Stimulated activated memory B cell treated with anti-CD40 and anti-IgM and Interleukin-4, amounts not matched to agents 10 μg/mL and 1 μg/mL and 100 μg/mL, for 72 hours (primary cell): ENCODE measurements around the gene MAML2.
"Not testable (repeated sequence)": the region's sequence is repeated elsewhere in the genome, so short reads cannot be mapped to it uniquely, and the experiment has no call there.

Source experiments
- ATAC-seq: fragments of 150-1000 bp; cut with Tn5 transposase; 2 replicates; pipeline ENCODE4 v1.10.0; 2021
- H3K27ac Mint-ChIP-seq: one replicate; pipeline ENCODE4 v1.8.0; 2022; ENCODE audit warnings: mild to moderate bottlenecking, mixed read lengths
- H3K27me3 Mint-ChIP-seq: one replicate; pipeline ENCODE4 v1.8.0; 2022; ENCODE audit warnings: mixed read lengths
- H3K36me3 Mint-ChIP-seq: one replicate; pipeline ENCODE4 v1.8.0; 2022; ENCODE audit warnings: mixed read lengths
- H3K4me1 Mint-ChIP-seq: one replicate; pipeline ENCODE4 v1.8.0; 2022; ENCODE audit warnings: mixed read lengths
- H3K4me3 Mint-ChIP-seq: one replicate; pipeline ENCODE4 v1.8.0; 2022; ENCODE audit warnings: mild to moderate bottlenecking, moderate library complexity, mixed read lengths
- H3K9me3 Mint-ChIP-seq: one replicate; pipeline ENCODE4 v1.8.0; 2022; ENCODE audit warnings: mixed read lengths

Gene MAML2

DNA sequence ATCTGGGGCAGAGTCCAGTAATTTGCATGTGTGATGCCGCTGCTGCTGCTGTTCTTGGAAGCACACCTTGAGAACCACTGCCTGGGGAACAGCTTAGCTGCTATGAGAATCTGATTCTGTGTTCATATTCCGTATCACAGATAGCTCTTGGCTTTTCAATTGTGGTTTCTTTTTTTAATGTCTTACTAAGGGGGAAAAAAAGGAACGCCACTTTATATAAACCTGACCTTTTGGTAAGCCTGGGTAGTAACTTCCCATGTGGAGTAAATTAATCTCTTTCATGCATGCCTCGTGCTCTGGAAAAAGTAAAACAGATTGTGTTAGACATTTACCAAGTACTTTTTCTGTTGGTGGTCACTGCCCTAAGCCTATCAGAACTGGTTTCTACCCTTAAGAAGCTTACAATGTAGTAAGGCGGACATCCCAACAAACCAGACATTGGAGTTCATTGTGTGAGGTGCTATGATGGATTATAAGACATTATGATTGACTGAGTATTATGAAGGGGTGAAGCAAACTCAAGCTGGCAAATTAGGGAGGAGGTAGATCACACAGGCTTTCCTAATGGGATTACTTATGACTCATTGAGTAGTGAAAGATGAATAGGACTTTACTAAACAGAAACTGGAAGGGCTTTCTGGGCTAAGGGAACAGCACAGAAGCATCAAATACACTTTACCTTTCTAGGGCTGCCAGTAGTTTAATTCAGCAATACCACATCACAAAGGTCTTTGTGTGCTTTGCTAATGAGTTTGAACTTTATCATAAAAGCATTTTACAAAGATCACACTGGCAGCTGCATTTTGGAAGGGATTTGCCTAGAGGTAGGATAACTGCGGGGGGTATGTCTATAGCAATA lies 64.7 kb downstream of the MAML2 start:
- H3K4me1 Mint-ChIP-seq, result peaks cover 49% of the 10 kb centered on the region
- no peaks in the 10 kb centered on the region for H3K9me3 Mint-ChIP-seq
- H3K4me3 Mint-ChIP-seq, result no peak overlapping the region
- H3K27ac Mint-ChIP-seq, result peak overlapping the region; percentile 25
- no peak for ATAC-seq
- H3K36me3 Mint-ChIP-seq, result peaks cover 6% of the 10 kb centered on the region
- no peaks in the 10 kb centered on the region for H3K27me3 Mint-ChIP-seq

DNA sequence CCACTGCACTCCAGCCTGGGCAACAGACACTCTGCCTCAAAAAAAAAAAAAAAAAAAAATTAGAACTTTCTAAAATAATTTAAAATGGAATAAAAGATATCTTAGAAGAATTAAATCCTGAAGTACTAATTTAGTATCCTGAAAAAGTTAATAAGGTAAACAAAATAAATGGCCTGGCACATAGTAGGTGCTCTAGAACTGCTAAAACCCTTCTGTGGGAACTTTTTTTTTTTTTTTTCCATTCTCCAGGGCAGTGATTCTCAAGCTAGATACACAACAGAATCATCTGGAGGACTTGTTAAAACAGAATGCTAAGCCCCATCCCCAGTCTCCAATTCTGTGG lies 65.3 kb downstream of the MAML2 start:
- Mint-ChIP-seq H3K9me3 (no peaks in the 10 kb centered on the region), H3K4me1 (peaks cover 49% of the 10 kb centered on the region), H3K27ac (no peak overlapping the region), H3K27me3 (no peaks in the 10 kb centered on the region), H3K36me3 (peaks cover 6% of the 10 kb centered on the region), H3K4me3 (no peak overlapping the region)
- ATAC-seq, result no peak

DNA sequence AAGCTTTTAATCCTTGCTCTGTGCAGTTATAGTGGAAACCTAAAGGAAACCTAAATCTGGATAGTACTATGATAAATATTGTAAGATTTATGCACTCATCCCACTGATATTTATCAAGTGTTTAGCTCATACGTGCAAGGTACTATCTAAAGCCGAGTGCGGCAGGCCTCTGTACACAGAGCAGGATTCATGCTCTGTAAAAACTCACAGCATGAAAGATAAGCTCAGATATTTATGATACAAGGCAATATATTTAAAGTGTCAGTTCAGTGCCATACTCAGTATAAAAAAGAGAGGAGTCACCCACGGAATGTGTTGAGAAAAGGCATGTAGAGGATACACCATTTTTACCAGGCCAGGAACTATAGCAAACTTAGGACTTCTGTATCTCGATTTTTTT lies 66.2 kb downstream of the MAML2 start:
- H3K36me3 Mint-ChIP-seq, result peaks cover 11% of the 10 kb centered on the region
- H3K27me3 Mint-ChIP-seq, result no peaks in the 10 kb centered on the region
- H3K4me3 Mint-ChIP-seq, result no peak overlapping the region
- H3K9me3 Mint-ChIP-seq, result peaks cover 3% of the 10 kb centered on the region
- no peak for ATAC-seq
- H3K27ac Mint-ChIP-seq, result no peak overlapping the region
- peaks cover 53% of the 10 kb centered on the region for H3K4me1 Mint-ChIP-seq

DNA sequence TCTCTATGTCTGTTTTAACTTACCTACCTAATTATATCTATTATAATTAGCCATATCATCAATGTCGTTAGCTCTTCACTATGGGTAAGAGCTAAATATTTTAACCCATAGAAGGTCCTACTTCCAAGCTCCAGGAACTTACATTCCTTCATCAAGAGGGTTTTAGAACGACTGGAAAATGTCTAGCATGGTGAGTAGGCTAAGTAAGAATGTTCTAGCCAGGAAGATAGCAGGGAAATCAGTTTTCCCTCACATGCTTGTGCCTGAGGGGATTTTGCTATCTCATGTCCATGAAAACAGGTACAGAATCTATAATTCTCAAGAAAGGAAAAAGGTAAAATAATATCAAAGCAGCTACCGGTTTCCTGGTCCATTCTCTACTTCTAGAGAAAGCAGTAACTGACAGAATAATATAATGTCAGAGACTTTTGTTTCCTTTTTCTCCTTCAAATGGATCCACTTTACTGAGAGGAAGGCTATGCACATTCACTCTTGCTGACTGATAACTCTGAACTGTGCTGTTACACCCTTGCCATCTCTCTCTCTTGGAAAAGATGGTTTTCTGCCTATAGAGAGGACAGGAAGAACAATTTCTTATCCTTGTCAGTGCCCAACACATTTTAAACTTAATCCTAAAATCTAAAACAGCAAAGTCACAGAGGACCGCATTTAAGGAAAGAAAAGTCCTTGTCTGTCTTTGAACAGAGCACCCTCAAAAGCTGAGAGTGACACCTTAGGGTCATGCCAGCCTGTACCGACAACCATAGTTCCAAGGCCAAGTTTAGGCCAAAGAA lies 67.0 kb downstream of the MAML2 start:
- H3K36me3 Mint-ChIP-seq, result peaks cover 19% of the 10 kb centered on the region
- H3K27ac Mint-ChIP-seq, result no peak overlapping the region
- peaks cover 7% of the 10 kb centered on the region for H3K9me3 Mint-ChIP-seq
- peaks cover 50% of the 10 kb centered on the region for H3K4me1 Mint-ChIP-seq
- H3K4me3 Mint-ChIP-seq, result no peak overlapping the region
- no peak for ATAC-seq
- no peaks in the 10 kb centered on the region for H3K27me3 Mint-ChIP-seq

DNA sequence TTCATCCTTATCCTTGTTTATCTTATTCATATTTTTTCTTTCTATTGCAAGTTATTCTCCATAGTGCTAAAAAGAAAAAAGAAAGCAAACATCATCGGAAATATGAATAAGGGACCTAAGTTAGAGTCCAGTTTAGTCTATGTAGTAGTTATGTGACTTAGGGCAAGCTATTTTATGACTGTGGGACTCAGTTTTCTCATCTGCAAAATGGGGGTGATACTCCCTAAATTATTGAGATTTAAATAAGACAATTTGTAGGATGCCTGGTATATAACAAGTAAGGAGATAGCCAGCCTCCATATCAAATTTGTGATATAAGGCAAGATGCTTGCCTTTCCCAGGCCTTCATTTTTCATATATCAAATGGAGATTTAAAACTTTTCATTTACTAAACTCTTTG lies 69.5 kb downstream of the MAML2 start:
- peaks cover 7% of the 10 kb centered on the region for H3K9me3 Mint-ChIP-seq
- ATAC-seq, result no peak
- peaks cover 31% of the 10 kb centered on the region for H3K36me3 Mint-ChIP-seq
- no peak overlapping the region for H3K4me3 Mint-ChIP-seq
- no peaks in the 10 kb centered on the region for H3K27me3 Mint-ChIP-seq
- no peak overlapping the region for H3K27ac Mint-ChIP-seq
- H3K4me1 Mint-ChIP-seq, result peaks cover 30% of the 10 kb centered on the region

DNA sequence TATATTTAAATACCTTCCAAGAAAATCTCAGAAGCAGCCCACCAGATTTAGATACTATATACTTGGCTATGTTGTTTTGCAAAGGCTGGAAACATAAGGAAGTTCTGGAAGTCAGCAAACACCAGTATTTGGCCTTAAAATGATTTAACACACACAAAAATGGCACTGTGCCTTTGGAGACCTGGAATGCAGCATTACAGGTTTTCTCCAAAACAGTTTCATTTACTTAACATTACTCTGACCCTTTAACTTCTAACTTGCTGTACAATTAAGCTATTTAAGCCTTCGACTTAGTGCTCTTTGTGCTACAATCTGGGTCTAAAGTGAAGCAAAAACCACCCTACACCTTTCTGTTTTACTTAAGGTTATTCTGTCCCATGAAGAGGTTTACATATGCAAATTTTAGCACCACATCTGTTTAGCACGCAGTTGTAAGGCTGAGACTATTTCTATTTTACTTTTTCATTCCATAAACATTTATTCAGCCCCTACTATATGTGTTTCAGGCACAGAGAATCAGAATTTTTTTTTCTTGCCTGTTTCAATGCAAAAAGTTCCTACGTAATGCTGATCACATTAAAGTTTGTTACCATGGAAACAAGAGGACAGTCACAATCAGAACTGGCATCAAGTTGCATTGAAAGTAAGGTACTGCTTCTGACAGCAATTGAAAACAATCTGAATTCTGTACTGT lies 70.3 kb downstream of the MAML2 start:
- peaks cover 26% of the 10 kb centered on the region for H3K4me1 Mint-ChIP-seq
- no peaks in the 10 kb centered on the region for H3K27me3 Mint-ChIP-seq
- H3K36me3 Mint-ChIP-seq, result peaks cover 28% of the 10 kb centered on the region
- H3K27ac Mint-ChIP-seq, result peak overlapping the region; percentile 32
- H3K9me3 Mint-ChIP-seq, result peaks cover 7% of the 10 kb centered on the region
- no peak overlapping the region for H3K4me3 Mint-ChIP-seq
- no peak for ATAC-seq

DNA sequence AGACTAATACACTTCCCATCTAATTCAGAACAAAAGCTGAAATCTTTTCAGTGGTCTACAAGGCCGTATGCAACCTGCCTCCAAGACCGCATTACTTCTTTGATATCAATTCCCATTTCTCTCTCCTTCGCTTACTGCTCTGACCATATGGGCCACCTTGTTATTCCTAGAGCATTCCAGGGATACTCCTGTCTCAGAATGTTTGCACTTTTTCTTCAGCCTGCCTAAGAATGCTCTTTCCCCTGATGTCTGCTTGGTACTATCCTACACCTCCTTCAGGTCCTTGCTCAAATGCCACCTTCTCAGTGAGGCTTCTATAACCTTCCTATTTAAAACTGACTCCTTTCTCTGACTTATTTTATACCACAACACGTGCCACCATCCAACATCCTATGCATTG lies 71.2 kb downstream of the MAML2 start:
- Mint-ChIP-seq H3K27me3 (no peaks in the 10 kb centered on the region), H3K4me3 (no peak overlapping the region), H3K36me3 (peaks cover 28% of the 10 kb centered on the region), H3K9me3 (peaks cover 7% of the 10 kb centered on the region), H3K4me1 (peaks cover 34% of the 10 kb centered on the region), H3K27ac (peak overlapping the region; percentile 32)
- no peak for ATAC-seq

DNA sequence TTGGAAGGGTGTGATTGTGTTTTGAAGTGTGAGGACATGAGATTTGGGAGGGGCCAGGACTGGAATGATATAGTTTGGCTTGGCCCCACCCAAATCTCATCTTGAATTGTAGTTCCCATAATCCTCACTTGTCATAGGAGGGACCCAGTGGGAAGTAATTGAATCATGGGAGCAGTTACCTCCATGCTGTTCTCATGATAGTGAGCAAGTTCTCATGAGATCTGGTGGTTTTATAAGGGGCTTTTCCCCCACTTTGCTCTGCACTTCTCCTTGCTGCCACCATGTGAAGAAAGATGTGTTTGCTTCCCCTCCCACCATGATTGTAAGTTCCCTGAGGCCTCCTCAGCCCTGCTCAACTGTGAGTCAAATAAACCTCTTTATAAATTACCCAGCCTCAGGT lies 71.6 kb downstream of the MAML2 start:
- H3K27me3 Mint-ChIP-seq, H3K4me3 Mint-ChIP-seq, H3K9me3 Mint-ChIP-seq, ATAC-seq: not testable (repeated sequence)
- Mint-ChIP-seq H3K27ac (peak overlapping the region; percentile 32), H3K4me1 (peaks cover 39% of the 10 kb centered on the region), H3K36me3 (peaks cover 28% of the 10 kb centered on the region)

DNA sequence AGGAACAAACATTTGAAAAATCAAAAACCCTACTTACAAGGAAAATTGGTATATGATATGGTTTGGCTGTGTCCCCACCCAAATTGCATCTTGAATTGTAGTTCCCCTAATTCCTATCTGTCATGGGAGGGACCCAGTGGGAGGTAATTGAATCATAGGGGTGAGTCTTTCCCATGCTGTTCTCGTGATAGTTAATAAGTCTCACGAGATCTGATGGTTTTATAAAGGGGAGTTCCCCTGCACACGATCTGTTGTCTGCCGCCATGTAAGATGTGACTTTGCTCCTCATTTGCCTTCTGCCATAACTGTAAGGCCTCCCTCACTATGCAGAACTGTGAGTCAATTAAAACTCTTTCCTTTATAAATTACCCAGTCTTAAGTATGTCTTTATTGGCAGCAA lies 74.5 kb downstream of the MAML2 start:
- H3K4me3 Mint-ChIP-seq, ATAC-seq, H3K9me3 Mint-ChIP-seq, H3K27me3 Mint-ChIP-seq: not testable (repeated sequence)
- Mint-ChIP-seq H3K27ac (peak overlapping the region; percentile 80), H3K36me3 (peaks cover 44% of the 10 kb centered on the region), H3K4me1 (peaks cover 56% of the 10 kb centered on the region)

DNA sequence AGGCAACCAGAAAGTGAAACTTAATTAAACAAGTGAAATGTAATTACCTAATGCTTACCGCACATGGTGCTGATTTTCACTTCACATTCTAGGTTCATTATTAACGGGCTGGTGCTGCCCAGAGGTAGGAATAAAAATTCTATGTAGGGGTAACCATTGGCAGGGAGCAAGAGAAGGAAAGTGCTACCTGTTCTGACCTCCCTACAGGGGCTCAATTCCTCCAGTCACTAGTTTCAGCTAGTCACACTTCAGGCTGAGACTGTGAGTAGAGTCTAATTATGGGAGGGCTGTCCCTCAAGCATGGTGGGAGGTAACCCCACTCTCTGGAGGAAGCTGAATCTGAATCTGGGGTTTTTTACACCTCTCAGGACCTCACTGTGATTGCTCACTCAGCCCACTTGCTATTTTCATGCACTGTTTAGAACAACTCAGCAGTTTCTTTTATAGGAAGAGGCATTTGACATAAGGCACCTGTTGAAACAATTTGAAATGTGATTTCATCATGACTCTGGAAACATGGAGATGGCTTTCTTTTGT lies 75.4 kb downstream of the MAML2 start:
- Mint-ChIP-seq H3K27me3 (no peaks in the 10 kb centered on the region), H3K36me3 (peaks cover 44% of the 10 kb centered on the region), H3K9me3 (peaks cover 7% of the 10 kb centered on the region), H3K27ac (peak overlapping the region; percentile 80), H3K4me3 (peak overlapping the region; percentile 67), H3K4me1 (peaks cover 47% of the 10 kb centered on the region)
- peak; percentile 100 for ATAC-seq

DNA sequence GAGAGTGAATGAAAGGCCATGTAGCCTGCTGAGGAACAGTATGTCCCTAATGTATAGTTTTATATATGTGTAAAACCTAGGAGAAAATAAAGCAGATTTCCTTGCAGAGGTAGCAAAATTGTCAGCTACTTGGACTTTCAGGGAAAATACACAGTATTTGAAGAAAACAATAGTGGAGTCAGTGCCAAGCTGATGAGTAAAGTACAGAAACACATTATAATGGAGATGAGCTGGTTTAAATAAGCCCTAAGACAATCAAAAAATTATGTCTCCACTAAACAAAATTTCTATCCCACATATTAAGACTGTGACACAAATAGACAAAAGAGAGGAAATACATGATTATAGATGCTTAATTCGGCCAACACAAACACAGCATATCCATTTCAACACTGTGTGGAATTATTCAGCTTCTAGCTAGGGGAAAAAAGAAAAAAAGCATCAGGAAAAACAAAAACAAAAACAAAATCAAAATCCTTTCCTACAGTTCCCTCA lies 75.9 kb downstream of the MAML2 start:
- ATAC-seq, result no peak
- H3K27ac Mint-ChIP-seq, result peak overlapping the region; percentile 80
- H3K36me3 Mint-ChIP-seq, result peaks cover 42% of the 10 kb centered on the region
- H3K4me1 Mint-ChIP-seq, result peaks cover 42% of the 10 kb centered on the region
- H3K9me3 Mint-ChIP-seq, result peaks cover 7% of the 10 kb centered on the region
- peak overlapping the region; percentile 67 for H3K4me3 Mint-ChIP-seq
- H3K27me3 Mint-ChIP-seq, result no peaks in the 10 kb centered on the region

DNA sequence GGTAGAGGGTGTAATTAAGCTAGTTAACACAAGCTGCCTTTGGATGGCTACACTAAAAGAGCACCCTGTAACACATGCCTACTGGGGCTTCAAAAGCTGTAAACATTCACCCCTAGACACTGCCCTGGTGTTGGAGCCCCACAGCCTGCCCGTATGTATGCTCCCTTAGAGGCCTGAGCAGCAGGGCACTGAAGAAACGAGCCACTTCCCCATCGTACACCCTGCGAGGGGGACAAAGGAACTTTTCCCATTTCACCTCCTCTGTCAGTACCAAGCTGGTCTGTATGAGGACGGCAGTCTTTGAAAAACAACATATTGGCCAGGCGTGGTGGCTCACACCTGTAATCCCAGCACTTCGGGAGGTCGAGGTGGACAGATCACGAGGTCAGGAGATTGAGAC lies 77.0 kb downstream of the MAML2 start:
- no peak for ATAC-seq
- Mint-ChIP-seq H3K4me3 (no peak overlapping the region), H3K36me3 (peaks cover 31% of the 10 kb centered on the region)

DNA sequence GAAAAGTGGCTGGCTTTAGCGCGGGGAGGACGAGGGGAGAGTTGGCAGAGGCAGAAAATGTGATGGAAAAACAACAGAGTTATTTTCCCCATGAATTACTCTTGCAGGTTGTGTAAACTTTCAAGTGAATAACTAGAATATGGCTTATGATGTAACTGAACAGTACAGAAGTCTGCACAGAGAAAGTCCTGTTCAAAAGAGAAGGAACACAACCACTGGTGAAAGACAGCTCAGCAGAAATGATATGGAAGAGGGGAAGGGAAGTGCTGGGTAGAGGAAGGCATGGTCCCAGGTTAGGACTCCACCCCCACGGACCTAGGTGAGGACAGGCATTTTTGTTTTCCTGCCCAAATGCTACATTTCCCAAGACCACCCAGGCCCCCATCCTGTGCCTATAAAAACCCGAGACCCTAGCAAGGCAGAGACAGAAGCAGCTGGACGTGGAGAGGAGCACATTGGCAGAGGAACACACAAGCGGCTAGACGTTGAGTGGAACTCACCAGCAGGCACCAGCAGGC lies 77.7 kb downstream of the MAML2 start:
- peaks cover 37% of the 10 kb centered on the region for H3K4me1 Mint-ChIP-seq
- no peak for ATAC-seq
- H3K36me3 Mint-ChIP-seq, result peaks cover 25% of the 10 kb centered on the region
- H3K27me3 Mint-ChIP-seq, result no peaks in the 10 kb centered on the region
- no peak overlapping the region for H3K4me3 Mint-ChIP-seq
- no peaks in the 10 kb centered on the region for H3K9me3 Mint-ChIP-seq
- peak overlapping the region; percentile 80 for H3K27ac Mint-ChIP-seq

More for the DNA sequence above, 77.0 kb downstream of the MAML2 start:
- no peaks in the 10 kb centered on the region for H3K9me3 Mint-ChIP-seq
- peak overlapping the region; percentile 80 for H3K27ac Mint-ChIP-seq
- peaks cover 34% of the 10 kb centered on the region for H3K4me1 Mint-ChIP-seq
- no peaks in the 10 kb centered on the region for H3K27me3 Mint-ChIP-seq

DNA sequence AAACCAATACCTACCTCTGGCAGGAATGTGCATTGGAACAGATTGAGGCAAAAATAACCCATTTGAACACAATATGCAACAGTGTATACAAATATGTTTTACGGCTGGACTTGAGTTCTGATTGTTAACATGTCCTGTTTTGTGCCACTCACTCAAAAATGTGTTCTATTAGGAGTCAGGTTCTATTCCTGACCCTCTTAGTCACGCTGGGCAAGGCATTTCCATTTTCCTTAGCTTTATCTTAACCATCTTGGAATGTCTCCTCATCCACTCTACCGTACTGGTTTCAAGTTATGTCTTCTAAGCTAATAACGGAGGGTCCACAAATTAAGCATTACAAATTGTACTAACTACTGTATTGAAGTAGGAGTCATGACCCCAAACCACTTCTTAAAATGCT lies 78.6 kb downstream of the MAML2 start:
- peak overlapping the region; percentile 80 for H3K27ac Mint-ChIP-seq
- peaks cover 46% of the 10 kb centered on the region for H3K4me1 Mint-ChIP-seq

More for the DNA sequence above, 78.6 kb downstream of the MAML2 start:
- Mint-ChIP-seq H3K9me3 (no peaks in the 10 kb centered on the region), H3K36me3 (peaks cover 17% of the 10 kb centered on the region), H3K4me3 (no peak overlapping the region), H3K27me3 (no peaks in the 10 kb centered on the region)
- ATAC-seq, result no peak
